Skeletal muscle satellite cell (primary cell): ENCODE results near the gene MARF1.
"Not testable (repeated sequence)": the region's sequence is repeated elsewhere in the genome, so short reads cannot be mapped to it uniquely, and the experiment has no call there.

Experiments
- H3K27me3 ChIP-seq: 2 replicates; pipeline ENCODE4 v1.7.0; 2013; ENCODE audit warnings: low read length; ENCODE audit not compliant: control insufficient read depth, insufficient read depth
- H3K36me3 ChIP-seq: 2 replicates; pipeline ENCODE4 v1.7.0; 2013; ENCODE audit warnings: mild to moderate bottlenecking, control low read depth, low read length; ENCODE audit not compliant: insufficient read depth
- H3K4me1 ChIP-seq: 2 replicates; pipeline ENCODE4 v1.7.0; 2013; ENCODE audit warnings: low read length; ENCODE audit not compliant: control insufficient read depth, insufficient read depth
- H3K4me2 ChIP-seq: 2 replicates; pipeline ENCODE4 v1.7.0; 2013; ENCODE audit warnings: mild to moderate bottlenecking, low read length
- H3K4me3 ChIP-seq: 2 replicates; pipeline ENCODE4 v1.7.0; 2013; ENCODE audit warnings: low read length
- H3K9ac ChIP-seq: 2 replicates; pipeline ENCODE4 v1.7.0; 2013; ENCODE audit warnings: mild to moderate bottlenecking, low read depth, low read length, moderate library complexity
- H3K9me3 ChIP-seq: replicated peaks from 2 replicates; pipeline ENCODE4 v1.7.0; 2013; ENCODE audit warnings: mild to moderate bottlenecking, control low read depth, low read length

MARF1 gene

DNA sequence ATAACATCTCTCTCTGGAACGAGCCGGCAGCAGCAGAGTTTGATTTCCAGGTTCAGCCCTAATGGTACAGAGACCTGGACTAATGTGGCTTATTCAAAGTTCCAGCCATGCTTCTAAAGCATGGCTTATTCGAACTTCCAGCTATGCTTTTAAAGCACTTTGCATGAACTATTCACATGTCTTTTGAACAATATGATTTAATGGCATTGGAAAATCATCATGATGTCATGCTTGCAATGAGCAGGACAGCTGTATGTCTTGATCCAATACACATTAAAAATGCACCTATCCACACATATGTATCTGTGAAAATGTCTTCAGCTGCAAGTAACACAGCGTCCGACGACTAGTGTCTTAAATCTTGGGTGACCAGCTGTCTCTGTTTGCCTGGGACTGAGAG, 85.7 kb downstream of the MARF1 start:
- Histone ChIP-seq H3K27me3 (no peaks in the 10 kb centered on the region), H3K36me3 (no peaks in the 10 kb centered on the region), H3K4me3 (no peak overlapping the region), H3K9ac (no peak overlapping the region), H3K9me3 (no peaks in the 10 kb centered on the region), H3K4me2 (no peak overlapping the region), H3K4me1 (no peaks in the 10 kb centered on the region)

DNA sequence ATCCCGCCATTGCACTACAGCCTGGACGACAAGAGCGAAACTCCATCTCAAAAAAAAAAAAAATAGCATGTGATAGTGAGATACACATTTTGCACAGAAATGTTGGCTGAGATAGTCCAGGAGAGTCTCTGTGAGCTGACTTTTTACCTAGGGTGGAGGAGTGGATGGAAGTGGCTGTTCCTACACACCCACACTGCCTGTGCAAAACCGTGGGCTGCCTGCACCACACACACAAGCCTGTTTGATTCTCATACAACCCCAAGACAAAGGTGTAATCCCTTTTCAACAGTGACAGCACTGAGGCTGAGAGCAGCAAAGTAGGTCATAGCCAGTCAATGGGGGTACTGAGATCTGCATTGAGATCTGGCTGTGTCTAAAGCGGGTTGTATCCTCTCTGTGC, 86.8 kb downstream of the MARF1 start:
- no peaks in the 10 kb centered on the region for H3K36me3 ChIP-seq
- no peak overlapping the region for H3K4me2 ChIP-seq
- H3K4me3 ChIP-seq, result no peak overlapping the region

DNA sequence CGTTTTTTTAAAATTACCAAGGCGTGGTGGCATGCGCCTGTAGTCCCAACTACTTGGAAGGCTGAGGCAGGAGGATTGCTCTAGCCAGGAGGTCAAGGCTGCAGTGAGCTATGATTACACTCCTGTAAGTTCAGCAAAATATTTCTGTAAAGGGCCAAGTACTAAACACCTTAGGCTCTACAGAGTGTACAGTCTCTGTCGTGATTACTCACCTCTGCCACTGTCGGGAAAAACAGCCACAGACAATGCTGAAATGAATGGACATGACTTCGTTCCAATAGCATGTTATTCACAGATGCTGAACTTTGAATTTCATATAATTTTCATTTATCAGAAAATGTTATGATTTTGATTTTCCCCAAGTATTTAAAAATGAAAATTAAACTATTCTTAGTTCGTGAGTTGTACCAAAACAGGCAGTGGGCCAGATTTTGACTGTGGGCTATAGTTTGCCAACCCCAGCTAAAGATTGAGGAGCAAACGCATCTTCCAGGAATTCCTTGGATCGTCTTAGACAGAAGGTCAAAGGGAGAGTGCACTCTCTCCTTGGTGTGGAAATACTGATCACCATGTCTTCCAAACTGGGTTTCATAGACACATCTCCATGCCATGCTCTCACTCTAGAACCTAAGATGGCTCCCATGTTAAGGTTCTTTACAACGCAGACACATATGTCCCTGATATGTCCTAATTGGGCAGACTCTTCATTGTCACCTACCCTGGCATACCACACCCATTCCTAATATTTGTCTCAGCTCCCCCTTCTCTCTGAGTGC, 89.5 kb downstream of the MARF1 start:
- H3K27me3 ChIP-seq, result no peaks in the 10 kb centered on the region
- H3K4me2 ChIP-seq, result no peak overlapping the region
- H3K9me3 ChIP-seq, result no peaks in the 10 kb centered on the region
- H3K4me3 ChIP-seq, result no peak overlapping the region
- H3K4me1 ChIP-seq, result no peaks in the 10 kb centered on the region
- H3K36me3 ChIP-seq, result no peaks in the 10 kb centered on the region
- H3K9ac ChIP-seq, result no peak overlapping the region

More for the DNA sequence above, 86.8 kb downstream of the MARF1 start:
- Histone ChIP-seq H3K4me1 (no peaks in the 10 kb centered on the region), H3K9ac (no peak overlapping the region), H3K27me3 (no peaks in the 10 kb centered on the region), H3K9me3 (no peaks in the 10 kb centered on the region)

DNA sequence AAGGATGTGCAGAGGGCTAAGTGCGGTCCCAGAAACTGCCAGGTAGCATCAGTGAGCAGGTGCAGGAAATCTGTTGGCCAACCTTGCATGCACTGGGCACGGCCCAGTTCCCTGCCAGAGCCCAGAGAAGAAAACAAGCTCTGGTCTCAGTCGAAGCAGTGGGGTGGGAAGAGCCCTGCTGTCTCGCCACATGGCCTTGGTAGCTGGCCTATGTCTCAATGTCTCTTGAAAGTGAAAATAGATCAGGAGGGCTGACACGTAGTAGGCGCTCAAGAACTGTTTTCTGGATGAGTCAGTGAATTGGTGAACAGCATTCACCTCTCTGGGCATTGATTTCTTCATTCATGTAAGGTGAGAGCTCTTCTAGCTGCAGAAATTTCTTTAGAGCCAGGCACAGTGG, 90.4 kb downstream of the MARF1 start:
- H3K9me3 ChIP-seq, result no peaks in the 10 kb centered on the region
- no peak overlapping the region for H3K9ac ChIP-seq
- H3K4me1 ChIP-seq, result no peaks in the 10 kb centered on the region
- H3K27me3 ChIP-seq, result no peaks in the 10 kb centered on the region
- H3K4me2 ChIP-seq, result no peak overlapping the region
- H3K36me3 ChIP-seq, result no peaks in the 10 kb centered on the region
- H3K4me3 ChIP-seq, result no peak overlapping the region

DNA sequence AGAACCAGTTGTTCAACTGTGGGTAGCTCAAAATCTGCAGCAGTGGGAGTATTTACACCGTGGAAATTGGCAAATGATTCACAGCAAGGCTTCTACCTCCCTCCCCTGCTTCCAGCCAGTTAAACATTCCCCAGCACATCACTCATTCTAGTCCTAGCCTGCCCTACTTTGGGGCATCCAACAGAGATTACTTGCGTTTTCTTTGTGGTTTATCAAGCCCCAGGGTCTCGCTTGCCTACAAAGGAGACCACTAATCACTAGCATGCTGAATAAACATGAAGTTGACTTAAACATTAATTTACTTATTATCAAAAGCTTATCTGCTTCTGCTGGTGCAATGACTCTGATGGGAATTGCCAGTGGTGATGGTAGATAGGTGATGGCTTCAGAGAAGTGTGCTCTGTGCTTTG, 94.5 kb downstream of the MARF1 start:
- no peak overlapping the region for H3K4me3 ChIP-seq
- H3K4me1 ChIP-seq, result no peaks in the 10 kb centered on the region
- H3K9ac ChIP-seq, result no peak overlapping the region
- H3K9me3 ChIP-seq, result no peaks in the 10 kb centered on the region
- H3K36me3 ChIP-seq, result no peaks in the 10 kb centered on the region
- H3K27me3 ChIP-seq, result no peaks in the 10 kb centered on the region
- no peak overlapping the region for H3K4me2 ChIP-seq

DNA sequence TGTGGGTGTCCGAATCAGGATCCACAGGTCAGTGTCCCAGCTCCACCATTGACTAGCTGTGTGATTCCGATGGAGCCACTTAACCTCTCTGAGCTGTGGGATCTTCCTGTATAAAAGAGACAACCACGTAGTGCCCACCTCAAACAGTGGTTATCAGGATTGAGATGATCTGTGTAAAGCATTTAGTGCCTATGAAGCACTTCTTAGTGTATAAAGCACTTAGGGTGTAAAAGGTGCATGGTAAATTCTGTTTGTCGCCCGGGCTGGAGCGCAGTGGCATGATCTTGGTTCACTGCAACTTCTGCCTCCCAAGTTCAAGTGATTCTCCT, 95.2 kb downstream of the MARF1 start:
- no peak overlapping the region for H3K4me2 ChIP-seq
- H3K9ac ChIP-seq, result no peak overlapping the region

DNA sequence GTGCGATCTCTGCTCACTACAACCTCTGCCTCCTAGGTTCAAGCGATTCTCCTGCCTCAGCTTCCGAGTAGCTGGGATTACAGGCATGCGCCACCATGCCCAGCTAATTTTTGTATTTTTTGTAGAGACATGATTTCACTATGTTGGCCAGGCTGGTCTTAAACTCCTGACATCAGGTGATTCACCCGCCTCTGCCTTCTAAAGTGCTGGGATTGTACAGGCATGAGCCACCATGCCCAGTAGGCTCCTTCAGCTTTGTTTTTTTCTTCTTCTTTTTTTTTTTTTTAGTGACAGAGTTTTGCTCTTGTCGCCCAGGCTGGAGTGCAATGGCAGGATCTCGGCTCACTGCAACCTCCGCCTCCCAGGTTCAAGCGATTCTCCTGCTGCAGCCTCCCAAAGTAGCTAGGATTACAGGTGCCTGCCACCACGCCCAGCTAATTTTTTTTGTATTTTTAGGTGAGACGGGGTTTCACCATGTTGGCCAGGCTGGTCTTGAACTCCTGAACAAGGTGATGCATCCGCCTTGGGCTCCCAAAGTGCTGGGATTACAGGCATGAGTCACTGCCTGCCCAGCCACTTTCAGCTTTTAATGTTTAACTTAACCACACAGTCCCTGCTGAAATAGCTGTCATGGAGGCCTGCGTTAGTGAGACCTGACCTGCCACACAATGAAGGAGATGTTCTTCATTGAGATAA, 95.7 kb downstream of the MARF1 start:
- not testable (repeated sequence) for H3K4me3 ChIP-seq, H3K27me3 ChIP-seq, H3K9me3 ChIP-seq, H3K4me1 ChIP-seq, H3K9ac ChIP-seq, H3K4me2 ChIP-seq, H3K36me3 ChIP-seq

More for the DNA sequence above, 95.2 kb downstream of the MARF1 start:
- H3K4me3 ChIP-seq, result no peak overlapping the region
- no peaks in the 10 kb centered on the region for H3K9me3 ChIP-seq
- no peaks in the 10 kb centered on the region for H3K36me3 ChIP-seq
- no peaks in the 10 kb centered on the region for H3K4me1 ChIP-seq
- no peaks in the 10 kb centered on the region for H3K27me3 ChIP-seq

DNA sequence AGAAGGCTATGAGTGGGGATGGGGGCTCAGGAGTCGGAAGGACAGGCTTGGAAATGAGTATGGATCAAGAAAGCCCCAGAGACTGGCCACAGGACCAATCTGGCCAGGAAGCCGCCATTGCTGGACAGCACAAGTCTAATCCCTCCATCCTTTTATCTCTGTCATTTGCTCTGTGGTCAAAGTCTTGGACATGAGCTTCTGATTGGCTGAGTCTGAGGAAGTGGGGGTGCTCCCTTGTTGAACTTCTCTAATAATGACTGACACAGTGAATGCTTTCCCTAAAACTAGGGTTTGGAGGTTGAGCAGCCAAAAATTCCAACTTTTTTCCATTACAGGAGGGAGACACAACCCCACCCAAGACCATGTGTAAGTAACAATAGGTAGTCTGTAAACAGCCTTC, 97.4 kb downstream of the MARF1 start:
- H3K27me3 ChIP-seq, result no peaks in the 10 kb centered on the region
- no peak overlapping the region for H3K9ac ChIP-seq
- no peaks in the 10 kb centered on the region for H3K4me1 ChIP-seq
- no peaks in the 10 kb centered on the region for H3K9me3 ChIP-seq
- H3K4me3 ChIP-seq, result no peak overlapping the region
- no peak overlapping the region for H3K4me2 ChIP-seq
- no peaks in the 10 kb centered on the region for H3K36me3 ChIP-seq

DNA sequence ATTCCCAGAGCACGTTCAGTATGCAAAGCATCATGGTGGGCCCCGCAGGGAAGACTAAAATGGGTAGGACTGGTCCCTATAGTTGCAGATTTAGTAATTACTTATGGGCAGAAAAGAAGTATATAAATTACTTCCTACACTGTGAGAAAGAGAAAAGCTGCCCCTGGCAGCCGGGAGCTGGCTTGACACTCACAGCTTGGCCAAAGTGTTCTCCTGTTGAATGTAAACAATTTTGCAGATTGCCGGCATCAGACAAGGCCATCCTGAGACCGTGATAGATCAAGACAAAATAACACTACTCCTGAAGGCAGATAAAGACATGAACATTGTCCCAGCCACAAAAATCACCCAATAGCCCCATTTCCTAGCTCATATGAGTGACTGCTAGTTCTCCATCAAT, 98.5 kb downstream of the MARF1 start:
- Histone ChIP-seq H3K27me3 (no peaks in the 10 kb centered on the region), H3K36me3 (no peaks in the 10 kb centered on the region), H3K4me3 (no peak overlapping the region)

More for the DNA sequence above, 98.5 kb downstream of the MARF1 start:
- Histone ChIP-seq H3K4me1 (no peaks in the 10 kb centered on the region), H3K4me2 (no peak overlapping the region), H3K9me3 (no peaks in the 10 kb centered on the region), H3K9ac (no peak overlapping the region)
